Inflammatory macrophage treated with lipopolysaccharide for 4 hours (primary cell): ENCODE results near the gene TOP2A.
"Not testable (repeated sequence)": the region's sequence is repeated elsewhere in the genome, so short reads cannot be mapped to it uniquely, and the experiment has no call there.

Experiments used
- DNase-seq: peaks from one replicate; pipeline ENCODE4 v3.0.0-alpha.2; 2020

The TOP2A gene

DNA sequence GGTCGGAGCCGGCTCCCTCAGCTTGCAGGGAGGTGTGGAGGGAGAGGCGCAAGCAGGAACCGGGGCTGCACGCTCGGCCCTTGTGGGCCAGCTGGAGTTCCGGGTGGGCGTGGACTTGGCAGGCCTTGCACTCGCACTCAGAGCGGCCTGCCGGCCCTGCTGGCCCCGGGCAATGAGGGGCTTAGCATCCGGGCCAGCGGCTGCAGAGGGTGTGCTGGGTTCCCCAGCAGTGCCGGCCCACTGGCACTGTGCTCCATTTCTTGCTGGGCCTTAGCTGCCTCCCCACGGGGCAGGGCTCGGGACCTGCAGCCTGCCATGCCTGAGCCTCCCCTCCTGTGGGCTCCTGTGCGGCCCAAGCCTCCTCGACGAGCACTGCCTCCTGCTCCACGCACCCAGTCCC, 41.9 kb downstream of the TOP2A start:
- DNase-seq = not testable (repeated sequence)

DNA sequence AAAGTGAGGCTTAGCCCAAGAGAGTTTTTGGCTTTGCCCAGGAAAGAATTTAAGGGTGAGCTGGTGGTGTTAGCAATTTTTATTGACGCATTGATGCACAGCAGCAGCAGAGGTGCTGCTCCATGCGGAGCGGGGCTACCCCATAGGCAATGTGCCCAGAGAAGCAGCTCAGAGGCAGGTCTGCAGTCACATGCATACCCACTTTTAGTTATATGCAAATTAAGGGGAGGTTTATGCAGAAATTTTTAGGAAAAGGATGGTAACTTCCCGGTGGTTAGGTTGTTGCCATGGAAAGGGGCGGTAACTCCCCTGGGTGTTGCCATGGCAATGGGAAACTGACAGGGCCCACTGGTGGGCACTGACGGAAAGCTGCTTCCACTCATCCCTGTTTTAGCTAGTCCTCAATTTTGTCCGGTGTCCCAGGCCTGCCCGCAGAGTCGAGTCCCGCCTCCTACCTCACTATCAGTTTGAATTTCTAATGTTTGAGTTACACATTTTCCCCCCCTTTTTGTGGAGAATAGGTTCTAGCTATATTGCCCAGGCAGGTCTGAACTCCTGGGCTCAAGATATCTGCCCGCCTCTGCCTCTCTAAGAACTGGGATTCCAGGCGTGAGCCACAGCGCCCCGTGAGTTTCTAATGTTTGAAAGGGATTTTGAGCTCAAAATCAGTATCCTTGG, 42.7 kb downstream of the TOP2A start:
- no peak for DNase-seq

GRCh38 chr17:40373999-40374398, 43.7 kb downstream of the TOP2A start:
- DNase-seq = no peak

DNA sequence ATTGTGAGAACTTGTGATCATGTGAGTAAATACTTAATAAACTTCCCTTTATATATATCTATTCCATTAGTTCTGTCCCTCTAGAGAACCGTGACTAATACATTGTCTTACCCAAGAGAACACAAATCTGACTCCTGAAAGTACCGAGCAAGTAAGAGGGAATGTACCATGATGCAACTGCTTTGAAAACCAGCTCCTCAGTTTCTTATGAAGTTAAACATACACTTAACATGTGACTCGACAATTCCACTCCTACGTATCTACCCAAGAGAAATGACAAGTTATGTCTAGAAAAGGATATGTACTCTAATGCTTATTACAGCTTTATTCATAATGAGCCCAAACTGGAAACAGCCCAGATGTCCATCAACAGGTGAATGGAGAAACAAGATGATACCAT, 44.4 kb downstream of the TOP2A start:
- peak; percentile 98 for DNase-seq

GRCh38 chr17:40372644-40373043, 45.1 kb downstream of the TOP2A start:
- peak; percentile 32 for DNase-seq

- DNase-seq = no peak
Measured at GRCh38 chr17:40372031-40372430, 45.7 kb downstream of the TOP2A start.

DNA sequence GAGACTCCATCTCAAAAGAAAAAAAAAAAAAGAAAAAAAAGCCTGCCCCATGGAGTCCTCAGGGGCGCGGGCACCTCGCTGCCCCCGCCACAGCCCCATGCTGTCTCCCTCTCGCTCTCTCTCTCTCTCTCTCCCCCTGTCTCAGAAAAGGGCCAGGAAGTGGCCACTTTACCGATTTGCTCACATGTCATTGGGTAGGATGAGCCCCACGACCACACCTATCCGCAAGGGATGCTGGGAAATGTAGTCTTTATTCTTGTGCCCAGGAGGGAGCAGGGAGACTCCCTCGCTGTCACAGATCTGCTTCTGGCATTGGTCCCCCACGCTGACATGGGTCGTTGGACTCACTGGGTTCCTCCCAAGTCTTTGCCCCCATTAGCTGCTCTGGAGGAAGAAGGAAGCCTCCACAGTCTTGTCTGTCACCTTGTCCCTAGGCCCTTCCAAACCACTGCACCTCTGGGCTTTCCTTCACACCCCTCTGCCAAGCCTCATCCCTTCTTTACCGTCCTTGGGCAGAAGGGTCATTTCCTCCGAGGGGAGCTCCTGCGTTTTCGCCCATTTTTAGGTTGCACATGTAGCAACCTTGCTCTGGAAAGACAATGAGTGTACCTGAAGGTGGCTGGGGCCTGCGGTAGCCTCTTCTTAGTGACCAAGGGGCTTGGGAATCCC, 46.3 kb downstream of the TOP2A start:
- DNase-seq = no peak

GRCh38 chr17:40369923-40370322, 47.8 kb downstream of the TOP2A start:
- DNase-seq = no peak

GRCh38 chr17:40367728-40368127, 50.0 kb downstream of the TOP2A start:
- DNase-seq = not testable (repeated sequence)

DNA sequence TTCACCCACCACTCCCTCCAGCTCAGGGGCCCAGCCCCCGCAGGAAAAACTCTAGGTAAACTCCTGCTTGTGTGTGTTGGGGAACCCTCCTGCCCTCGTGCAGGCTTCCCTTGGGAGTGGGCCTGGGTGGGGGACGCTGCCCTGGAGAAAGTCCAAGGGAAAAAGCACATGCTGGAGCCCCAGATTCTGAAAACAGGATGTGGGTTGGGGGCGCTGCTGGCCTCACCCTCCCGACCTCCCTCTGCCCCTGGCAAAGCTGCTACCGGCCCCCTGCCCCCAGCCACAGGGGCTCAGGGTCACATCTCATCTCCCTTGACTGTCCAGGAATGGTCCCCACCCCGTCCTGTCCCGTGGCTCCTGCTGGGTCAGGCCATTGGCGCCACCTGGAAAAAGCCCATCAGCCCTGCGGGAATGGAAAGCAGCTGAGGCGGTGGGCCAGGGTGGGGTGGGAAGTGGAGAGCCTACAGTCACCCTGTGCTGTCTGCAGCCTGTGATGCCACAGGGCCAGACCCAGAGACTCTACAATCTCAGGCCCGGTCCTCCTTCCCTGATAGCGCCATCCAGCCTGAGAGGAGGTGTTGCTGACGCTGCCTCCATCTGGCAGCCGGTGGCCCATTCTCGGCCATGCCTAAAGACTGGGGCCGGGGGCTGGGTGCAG, 50.7 kb downstream of the TOP2A start:
- DNase-seq = no peak

DNA sequence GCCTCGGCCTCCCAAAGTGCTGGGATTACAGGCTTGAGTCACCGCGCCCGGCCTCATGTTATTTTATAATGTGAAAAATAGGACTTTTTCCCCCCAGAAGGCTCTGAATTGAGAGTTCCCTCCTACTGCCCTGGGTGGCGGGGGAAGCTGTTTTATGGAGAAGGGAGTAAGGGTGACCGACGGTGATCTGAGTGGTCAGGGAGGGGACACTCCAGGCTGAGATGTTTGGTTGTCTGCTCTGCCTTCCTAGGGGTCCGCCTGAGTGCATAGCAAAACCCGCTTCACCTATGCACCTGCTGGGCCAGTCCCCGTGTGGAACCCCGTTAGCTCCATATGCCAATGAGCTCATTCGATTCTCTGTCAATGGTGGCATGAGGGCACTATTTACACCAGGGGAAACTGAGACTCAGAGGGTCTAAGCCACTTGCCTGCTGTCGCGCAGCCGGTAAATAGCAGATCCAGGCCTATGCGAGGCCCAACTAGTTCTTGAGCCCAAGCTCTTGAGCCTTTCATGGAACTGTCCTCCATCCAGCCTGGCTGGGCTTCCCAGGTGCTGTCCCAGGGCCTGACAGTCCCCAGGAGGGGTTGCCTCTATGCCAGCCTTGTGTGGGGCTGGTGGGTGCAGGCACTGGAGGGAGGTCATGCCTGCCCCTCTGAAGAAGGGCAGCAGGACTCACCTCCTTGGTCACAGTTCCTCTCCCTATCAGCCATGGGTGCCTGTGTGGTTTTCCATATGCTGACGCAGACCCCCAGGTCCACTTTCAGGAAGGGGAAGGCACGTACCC, 51.4 kb downstream of the TOP2A start:
- DNase-seq = no peak

GRCh38 chr17:40364906-40365305, 52.8 kb downstream of the TOP2A start:
- DNase-seq = no peak

- DNase-seq = no peak
Measured at GRCh38 chr17:40364121-40364861, 53.4 kb downstream of the TOP2A start, which contains the start of gene GJD3. Gene GJD3, minus strand, starts transcription at chr17:40364737. Its CDS starts 922 bp downstream, at chr17:40363815.

DNA sequence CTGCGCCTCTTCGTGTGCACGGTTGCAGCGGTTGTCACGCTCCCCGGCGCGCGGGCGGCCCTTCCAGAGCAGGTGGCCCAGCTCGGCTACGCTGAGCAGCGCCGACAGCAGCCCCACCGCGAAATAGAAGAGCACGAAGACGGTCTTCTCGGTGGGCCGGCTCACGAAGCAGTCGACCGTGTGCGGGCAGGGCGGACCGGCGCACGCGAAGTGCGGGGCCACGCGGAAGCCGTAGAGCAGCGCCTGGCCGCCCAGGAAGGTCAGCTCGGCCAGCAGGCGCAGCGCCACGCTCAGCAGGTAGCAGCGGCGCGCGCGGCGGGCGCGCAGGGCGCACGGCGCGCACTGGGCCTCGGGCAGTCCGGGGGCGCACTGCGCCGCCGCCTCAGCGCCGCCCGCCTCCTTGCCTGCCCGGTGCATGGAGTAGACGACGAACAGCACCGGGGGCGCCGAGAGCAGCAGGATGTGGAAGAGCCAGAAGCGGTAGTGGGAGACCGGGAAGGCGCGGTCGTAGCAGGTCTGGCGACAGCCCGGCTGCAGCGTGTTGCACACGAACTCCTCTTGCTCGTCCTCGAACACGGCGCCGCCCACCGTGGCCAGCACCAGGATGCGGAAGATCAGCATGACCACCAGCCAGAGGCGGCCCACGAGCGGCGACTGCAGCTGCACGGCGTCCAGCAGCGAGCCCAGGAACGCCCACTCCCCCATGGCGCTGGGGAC, 54.4 kb downstream of the TOP2A start:
- peak; percentile 38 for DNase-seq

- peak; percentile 87 for DNase-seq
Measured at GRCh38 chr17:40362696-40363110, 55.0 kb downstream of the TOP2A start.

DNA sequence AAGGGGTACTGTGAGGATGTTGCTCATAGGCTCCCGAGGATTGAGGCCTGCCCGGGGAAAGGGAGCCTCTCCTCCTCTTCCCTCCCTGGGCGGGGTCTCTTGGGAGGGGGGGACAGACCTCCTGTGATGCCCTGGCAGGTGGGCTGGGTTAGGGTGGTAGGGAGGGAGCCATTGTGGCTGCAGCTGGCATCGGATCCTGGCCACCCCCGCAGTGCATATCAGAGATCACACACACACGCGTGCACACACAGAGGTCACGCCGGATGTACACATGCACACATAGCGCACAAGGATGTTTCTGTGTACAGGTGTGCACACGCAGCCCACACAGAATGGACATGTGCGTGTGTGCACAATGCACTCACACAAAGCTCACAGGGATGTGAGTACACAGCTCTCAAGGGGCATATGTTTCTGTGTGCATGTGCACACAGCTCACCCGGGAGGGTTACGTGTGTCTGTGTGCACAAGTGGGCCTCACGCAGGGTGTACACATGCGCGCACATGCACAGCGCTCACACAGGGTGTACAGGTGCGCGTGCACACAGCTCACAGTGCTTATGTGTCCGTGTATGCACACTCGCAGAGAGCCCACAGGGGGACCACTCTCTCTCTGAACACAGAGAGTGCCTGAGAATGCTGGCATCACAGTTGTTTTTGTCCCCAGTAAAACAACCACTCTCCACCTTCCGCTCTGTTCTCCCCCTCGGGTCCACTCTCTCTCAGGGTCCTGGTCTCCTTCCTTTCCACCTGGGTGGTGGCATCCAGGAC, 55.6 kb downstream of the TOP2A start:
- no peak for DNase-seq

DNA sequence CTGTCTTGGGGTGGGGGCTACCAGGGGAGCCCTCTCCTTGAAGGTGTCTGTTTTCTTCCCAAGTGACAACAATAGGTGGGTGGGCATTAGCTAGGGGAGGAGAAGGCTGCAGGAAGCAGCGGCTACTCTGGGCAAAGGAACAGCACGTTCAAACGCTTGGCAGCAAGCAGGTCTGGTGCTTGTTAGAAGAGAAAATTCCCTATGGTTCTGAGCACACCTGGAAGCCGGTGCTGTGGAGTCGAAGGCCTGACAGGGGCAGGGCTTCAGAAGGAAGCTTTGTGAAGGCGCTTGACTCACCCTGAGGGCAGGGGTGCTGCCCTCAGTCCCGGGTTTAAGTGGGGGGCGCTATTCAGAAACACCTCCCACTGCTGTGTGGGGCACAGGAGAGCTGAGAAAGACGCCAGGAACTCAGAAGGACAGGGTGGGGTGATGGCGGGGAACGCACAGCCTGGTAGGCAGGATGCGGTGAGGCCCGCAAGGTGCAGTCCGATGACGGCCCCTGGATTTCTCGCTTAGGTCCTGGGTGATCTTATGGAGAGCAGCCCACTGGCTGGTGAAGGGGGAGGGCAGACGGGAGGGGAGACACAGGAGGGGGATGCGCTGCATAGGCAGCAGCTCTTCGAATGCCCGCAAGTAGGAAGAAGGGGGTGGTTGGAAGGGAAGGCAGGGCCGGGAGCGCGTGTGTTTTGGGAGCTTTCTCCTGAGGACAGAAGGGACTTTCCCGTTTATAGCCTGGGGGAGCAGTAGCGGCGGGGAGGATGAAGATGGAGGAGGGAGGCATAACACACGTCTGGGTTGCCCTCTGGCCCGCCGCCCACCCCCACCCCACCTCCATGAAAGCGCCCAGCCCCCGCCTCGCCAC, 56.4 kb downstream of the TOP2A start:
- DNase-seq = no peak

GRCh38 chr17:40360091-40360490, 57.6 kb downstream of the TOP2A start:
- DNase-seq = no peak

DNA sequence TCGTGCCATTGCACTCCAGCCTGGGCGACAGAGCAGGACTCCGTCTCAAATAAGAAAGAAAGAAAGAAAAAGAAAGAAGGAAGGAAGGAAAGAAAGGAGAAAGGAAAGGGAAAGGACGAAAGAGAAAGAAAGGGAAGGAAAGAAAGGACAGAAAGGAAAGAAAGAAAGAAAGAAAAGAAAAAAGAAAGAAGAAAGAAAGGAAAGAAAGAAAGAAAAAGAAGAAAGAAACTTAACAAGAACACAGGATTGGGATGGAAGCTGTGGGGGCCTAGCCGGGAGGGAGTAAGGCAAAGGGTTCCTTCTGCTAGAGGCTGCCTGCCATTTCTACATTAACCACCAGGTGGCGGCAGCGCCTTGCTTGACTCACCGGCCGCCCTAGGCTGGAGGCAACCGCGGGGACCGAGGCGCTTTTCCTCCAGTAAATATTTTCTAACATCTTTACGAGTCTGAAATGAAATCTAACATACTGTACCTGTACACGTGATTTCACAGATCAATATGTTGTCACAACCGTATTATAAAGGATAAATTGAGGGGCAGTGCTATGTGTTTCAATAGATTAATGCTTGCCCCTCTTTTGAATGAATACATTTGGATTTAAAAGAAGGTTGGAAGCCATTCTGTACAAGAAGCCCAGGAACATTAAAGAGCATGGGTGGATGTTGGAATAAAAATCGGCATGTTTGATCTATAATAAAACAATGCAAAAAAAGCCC, 59.2 kb downstream of the TOP2A start:
- DNase-seq = peak; percentile 87
